NCI-H1436 treated with DMSO at 0.1 percent for 48 hours (cell line): Measurements from ENCODE around the gene ZC3H18.

ENCODE experiments used
- DNase-seq: peaks from one replicate; lab custom pipeline; 2025; lab: John Stamatoyannopoulos, UW

Gene ZC3H18

DNA sequence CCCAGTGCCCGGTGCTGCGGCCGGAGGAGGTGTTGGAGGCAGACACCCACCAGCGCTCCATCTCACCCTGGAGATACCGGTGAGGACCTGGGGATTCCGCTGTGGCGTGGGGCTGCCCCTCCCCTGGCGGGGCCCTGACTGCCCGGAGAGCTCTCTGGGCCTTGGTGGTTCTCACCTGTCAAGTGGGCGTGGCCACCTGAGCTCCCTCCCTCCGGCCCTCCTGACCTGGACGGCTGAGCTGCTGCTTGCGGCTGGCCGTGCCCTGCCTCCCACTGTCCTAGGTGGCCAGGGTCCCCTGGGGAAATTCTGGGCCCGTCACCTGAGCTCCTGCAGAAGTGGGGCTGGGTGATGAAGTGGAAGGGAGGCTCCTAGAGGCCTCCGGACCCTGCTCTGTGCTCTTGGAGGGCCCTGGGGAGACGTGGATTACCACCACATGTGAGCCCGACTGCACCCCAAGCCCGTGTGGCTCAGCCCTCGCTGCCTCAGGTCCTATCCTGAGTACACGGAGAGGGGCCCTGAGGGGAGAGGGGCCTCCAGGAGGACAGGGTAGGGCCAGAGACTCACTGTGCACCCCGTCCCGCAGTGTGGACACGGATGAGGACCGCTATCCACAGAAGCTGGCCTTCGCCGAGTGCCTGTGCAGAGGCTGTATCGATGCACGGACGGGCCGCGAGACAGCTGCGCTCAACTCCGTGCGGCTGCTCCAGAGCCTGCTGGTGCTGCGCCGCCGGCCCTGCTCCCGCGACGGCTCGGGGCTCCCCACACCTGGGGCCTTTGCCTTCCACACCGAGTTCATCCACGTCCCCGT is 69.2 kb downstream of the ZC3H18 start:
- DNase-seq = no peak

DNA sequence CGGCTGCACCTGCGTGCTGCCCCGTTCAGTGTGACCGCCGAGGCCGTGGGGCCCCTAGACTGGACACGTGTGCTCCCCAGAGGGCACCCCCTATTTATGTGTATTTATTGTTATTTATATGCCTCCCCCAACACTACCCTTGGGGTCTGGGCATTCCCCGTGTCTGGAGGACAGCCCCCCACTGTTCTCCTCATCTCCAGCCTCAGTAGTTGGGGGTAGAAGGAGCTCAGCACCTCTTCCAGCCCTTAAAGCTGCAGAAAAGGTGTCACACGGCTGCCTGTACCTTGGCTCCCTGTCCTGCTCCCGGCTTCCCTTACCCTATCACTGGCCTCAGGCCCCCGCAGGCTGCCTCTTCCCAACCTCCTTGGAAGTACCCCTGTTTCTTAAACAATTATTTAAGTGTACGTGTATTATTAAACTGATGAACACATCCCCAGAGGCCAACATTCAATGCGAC is 69.9 kb downstream of the ZC3H18 start:
- no peak for DNase-seq

DNA sequence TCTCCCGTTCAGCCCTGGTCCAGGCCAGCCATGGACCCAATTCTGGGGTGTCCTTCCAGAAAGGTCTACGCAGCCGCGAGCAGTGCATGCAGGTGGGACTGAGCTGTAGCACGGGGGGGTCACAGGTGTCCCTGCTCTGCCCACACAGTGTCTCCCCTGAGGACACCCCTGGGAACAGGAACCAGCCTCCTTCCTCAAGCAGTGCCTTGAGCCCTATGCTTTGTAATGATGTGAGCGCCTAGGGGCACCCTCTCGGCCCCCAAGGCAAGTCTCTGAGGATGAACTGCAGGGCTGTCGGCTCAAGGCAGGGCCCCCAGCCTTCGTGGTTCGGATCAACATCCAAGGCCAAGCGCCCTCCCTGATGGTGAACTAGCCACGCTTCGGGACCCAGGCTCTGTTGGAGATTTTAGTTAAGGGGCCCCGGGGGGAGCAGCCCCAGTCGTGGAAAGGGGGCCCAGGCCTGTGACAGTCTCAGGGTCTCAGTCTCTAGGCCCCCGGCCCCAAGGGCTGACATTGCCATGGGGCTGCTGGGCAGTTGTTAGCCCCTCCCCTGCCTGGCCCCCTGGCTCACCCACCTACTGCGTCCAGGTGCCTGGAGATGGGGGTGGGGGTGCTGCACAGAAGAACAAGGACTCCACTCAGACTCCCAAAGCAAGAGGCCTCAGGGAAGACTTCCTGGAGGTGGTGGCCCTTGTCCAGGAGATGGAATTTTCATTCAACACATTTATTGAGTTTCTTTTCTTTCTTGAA is 70.5 kb downstream of the ZC3H18 start:
- DNase-seq = no peak

DNA sequence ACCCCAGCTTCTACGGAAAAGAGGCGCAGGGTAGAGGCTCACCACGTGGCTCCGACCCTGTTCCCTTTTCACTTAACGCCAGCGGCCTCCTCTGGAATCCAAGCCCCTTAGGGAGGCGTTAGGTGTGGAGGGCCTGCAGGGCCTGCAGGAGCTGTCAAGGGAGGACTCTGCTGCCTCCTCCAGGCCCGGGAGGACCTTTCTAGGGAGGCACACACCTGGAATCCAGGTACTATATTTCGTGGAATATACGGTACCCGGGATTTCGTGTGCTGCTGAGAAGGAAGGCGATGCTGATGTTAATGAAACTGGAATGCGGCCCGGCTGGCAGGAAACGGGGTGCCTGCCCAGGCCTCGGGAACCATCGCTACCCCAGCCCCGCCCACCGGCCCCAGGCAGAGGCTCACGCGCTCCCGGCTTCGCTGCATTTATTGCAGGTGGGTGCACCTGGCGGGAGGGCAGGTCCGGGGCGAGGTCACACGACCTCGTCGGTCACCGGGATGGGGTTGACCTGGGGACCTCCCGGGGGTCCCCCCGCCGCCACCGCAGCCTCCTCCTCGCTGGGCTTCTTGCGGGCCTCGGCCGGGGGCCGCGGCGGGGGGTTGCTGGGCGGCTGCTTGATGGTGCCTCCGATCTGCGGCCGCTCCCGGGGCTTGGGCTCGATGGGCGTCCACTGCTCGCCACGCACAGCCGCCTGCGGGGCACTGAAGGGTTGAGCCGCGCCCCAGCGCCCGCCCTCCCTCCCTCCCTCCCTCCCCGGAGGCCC is 72.9 kb downstream of the ZC3H18 start:
- no peak for DNase-seq

DNA sequence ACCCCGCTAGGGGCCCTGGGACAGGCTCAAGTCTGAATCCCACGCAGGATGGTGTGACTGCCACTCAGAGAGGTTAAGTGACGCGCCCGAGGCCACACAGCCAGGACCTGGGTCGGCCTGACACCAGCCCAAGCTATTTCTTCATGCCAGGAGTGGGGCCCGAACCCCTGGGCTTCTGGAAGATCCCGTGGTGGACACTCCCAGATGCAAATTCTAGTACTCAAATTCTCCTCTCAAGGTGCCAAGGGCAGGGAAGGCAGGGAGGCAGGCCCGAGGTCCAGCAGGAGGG is 73.4 kb downstream of the ZC3H18 start:
- DNase-seq = no peak

DNA sequence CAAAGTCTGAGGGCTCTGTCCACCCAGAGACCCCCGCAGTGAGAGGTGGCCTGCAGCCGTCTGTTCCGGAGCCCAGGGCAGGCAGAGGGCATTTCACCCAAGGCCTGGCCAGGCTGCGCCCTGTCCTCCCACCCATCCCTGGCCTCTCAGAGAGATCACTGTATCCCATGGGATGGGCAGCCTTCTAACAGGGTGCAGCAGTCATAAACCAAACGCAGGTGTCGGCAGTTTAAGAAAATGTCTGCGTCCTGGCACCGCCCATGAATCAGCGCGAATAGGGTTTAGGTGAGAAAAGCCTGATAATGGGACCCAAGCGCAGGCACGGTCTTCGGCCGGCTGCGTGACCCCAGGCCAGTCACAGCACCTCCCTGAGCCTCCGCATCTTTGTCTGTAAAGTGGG is 75.3 kb downstream of the ZC3H18 start:
- DNase-seq = no peak

DNA sequence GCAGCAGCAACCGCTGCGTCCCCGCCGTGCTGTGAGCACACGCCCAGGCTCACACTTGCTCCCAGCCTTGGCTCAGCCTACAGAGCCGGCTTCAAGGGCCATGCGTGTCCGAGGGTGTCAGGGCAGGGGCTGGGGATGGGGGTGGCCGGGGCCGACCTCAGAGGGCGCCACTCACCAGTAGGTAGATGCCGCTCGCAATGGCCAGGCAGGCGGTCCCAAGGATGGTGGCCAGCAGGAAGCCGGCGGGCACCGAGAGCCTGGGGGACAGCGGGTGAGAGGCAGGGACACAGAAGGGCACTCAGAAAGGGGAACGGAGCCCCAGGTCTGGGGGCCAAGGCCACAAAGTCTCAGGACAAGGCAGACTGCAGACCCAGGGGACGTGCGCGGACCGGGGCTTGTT is 75.7 kb downstream of the ZC3H18 start:
- DNase-seq = no peak

DNA sequence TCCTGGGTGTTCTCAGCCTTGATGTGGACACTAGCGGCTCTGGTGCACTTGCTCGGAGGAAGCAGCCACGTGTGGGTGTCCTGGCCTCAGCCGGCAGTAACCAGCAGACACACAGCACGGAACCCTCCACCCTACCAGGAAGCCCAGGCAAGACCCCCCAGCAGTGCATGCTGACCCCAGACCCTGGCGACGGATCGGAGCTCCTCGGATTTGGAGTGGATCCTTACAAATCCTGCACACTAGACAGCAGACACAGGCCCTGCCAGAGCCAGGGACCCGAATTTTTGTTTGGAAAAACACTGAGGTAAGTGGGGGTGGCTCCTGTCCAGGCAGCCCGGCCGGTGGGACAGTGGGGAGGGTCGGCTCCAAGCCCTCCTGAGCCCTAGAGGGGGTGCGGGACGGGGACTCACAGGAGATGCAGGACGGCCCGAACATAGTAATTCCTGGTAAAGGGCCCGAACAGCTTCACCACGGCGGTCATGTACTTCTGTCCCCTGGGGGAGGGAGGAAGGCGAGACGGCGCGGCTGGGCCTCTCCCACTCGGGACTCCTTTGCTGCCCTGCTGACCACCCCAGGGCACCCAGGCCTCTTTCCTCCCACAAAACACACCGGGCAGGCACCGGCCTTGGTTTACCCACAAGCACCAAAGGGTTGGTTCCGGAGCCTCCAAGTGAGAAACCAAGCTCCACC is 76.3 kb downstream of the ZC3H18 start:
- DNase-seq = no peak

DNA sequence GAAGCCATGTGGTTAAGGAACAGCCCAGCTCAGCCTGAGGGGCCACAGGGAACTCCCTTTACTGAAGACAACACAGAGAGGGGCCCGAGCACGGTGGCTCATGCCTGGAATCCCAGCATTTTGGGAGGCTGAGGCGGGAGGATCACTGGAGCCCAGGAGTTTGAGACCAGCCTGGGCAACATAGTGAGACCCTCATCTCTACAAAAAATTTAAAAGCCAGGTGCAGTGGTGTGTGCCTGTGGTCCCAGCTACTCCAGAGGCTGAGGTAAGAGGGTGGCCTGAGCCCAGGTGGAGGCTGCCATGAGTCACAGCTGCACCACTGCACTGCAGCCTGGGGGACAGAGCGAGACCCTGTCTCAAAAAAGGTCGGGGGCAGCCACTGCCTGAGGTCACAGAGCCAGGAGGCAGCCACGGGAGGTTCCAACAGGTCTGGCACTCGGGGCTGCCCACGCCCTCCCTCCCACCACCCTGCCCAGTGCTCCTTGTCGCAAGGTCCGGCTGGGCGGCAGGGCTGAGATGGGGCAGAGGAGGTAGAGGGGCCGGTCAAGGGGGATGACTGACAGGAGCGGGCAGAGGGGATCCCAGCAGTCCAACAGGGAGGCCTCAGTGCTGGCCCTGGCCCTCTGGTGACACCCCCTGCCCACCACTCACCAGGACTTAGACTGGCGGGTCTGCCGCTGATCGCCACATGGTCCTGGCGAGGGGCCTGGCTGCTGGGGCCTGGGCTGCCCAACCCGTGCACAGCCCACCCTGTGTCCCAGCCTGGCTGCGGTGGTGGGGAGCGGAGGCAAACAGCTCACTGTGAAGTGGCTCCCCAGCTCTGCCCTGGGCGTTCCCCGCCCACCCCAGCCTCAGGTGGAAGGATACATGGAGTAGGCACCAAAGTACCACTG is 77.2 kb downstream of the ZC3H18 start:
- no peak for DNase-seq

DNA sequence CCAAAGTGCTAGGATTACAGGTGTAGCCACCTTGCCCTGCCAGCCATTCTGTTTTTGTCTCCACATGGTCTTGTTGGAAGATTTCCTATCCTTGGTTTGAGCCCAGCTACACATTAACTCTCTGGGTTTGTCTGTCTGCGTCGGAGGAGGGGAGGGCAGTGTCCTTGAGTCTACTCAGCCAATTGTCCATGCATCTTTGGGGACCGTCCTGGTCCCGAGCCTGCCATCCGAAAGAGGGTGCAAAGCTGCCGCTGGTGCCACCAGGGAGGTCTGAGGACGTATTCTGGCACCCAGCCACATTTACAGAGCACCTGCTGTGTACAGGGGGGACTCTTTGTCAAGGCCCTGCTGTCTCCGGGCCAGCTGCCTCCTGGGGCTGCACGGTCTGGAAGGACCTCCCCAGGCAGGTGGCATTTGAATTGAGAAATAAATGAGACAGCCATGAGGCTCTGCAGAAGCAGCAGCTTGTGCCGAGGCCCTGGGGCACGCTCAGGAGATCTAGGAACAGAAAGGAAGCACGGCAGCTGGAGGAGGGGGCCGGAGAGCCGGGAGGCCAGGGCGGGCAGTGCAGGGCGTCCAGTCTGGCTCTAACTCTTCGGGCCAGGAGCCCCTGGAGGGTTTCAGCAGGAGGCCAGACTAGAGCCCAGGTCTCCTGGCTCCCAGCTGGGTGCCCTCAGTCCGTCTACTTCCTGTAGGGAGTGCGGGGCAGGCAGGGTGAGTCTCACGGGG is 79.2 kb downstream of the ZC3H18 start:
- peak; percentile 54 for DNase-seq

DNA sequence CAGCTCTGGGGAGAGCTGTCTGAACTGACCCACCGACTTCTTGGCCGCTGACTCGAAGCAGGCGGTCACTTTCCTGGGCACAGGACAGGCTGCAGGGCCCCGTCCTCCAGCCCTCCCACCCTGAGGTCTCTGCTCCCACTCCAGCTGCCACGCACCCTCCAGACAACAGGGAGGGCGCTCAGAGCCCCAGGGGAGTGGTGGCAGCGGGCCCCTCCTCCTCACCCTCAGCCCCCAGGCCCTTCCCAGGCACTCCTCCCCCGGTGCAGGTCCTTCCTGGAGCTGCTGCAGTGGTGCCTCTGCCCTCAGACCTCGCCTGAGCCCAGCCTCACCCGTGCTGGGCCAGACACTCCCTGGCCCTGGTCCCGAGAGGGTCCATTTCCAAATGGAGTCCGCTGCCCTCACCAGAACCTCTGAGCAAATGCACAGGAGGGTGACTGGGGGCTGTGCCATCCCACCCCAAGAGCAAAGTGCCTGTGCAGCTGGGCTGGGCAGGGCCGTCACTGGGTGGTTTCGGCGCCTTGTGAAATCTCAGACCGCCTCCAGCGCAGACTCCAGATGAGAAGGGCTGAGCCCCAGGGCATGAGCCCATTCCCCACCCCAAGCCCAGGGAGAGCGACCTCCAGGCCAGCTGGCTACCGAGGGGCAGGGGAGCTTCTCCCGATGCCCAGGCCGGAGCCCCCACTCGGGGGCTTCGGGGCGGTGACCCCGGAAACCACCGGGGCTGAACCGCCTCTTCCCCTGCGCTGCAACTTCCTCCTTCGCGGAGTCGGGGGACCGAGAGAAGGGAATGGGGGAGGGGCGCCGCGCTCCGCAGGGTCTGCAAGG is 79.9 kb downstream of the ZC3H18 start:
- DNase-seq = no peak

DNA sequence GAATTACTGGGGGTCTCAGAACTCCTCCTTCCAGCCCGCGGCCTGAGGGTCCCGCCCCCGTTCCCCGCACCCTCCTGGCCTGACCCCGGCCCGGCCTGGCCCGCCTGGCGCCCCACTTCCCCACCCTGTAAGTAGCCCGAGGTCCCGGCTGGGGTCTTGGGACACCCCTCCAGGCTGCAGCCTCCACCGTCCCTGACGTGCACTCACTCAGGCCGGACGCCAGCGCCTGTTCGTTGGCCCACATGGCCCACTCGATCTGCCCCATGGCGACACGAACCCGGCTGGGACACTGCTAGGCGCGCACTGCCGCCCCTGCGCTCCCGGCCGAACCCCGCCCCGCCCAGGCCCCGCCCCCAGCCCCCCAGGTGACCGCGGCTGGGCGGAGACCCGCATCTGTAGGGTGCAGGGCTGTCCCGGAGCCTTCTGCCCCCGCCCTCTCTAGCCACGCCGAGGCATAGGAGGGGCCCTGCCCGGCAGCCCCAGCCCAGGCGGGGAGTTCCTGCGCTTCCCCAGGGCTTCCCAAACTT is 80.6 kb downstream of the ZC3H18 start, which contains the start of gene CYBA:
TSS of gene CYBA (minus strand) at position 305 of the 527 bp plus-strand sequence. CDS start at position 265, 40 bp downstream.
- no peak for DNase-seq

DNA sequence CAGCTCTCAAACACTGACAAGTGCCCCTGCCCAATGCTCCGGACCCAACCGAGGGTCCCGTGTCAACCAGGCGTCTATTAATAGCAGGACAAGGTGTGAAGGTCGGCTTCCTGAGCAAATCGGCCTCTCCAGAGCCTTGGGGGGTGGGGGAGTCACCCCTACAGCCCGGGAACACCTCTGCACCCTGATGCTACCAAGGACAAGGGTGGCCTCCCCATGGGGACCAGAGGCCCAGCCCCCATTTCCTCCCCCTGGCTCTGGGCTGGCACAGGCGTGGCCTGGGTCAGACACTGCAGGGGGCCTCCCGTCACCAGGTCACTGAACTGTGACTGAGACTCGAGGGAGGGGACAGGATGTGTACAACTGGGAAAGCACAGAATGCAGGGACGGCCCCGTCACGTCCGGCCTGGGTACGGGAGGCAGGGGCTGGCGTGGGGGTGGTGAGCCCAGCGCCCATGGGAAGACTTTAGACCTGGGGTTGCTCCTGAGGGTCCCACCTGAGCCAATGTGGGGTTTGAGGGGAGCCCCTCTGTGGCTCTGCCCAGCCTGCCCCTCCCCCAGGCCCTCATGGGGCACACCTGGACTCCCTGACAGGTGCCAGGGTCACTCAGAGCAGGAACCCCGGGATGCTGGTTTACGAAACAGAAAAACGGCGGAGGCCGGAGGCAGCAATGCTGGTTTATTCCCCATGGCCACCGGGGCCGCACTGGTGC is 81.2 kb downstream of the ZC3H18 start:
- DNase-seq = no peak

DNA sequence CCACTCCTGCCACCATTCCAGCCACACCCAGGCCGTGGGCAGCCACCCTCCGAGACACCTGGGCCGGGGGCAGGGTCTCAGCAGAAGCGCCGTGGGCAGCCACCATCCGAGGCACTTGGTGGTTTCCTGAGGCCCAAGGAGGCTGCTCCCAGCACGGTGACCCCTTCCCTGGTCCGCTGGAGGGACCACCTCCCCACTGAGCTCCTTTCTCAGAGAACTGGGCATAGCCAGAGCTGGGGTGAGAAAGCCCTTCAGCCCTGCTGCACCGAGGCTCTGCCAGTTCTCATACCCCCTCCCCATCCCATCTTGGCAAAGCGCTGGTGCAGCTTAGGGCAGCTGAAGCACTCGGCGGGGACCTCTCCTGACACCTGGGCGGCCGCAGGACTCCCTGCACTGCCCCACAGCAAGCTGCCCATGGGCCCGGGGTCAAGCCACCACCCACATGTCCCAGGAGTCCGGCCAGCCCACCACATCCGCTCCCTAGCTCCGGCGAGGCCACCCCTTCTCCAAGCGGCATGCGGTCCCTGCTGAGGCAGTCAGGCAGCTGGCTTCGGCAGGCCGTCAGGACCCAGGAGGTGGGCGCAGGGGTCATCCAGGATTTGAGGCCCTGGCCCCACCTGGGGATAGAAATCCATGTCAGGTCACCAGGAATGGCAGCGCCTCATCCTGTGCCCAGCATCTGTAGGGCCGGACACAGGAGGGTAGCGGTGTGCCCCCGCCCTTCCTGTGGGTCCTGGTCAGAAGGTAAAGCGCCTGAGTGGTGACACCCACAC is 82.0 kb downstream of the ZC3H18 start:
- no peak for DNase-seq

DNA sequence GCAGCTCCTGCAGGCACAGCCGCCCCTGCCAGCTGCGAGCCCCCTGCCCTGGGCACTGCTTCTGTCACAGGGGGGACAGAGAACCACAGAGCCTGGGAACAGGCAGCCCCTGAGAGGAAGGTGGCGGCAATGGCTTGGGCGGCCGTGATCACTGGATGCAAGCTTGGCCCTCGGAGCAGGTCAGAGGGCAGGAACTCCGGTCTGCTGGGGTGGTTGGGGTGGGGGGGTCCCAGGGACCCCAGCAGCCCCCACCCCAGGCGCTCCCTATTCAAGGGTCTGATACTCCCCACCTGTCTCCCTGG is 82.5 kb downstream of the ZC3H18 start:
- no peak for DNase-seq

DNA sequence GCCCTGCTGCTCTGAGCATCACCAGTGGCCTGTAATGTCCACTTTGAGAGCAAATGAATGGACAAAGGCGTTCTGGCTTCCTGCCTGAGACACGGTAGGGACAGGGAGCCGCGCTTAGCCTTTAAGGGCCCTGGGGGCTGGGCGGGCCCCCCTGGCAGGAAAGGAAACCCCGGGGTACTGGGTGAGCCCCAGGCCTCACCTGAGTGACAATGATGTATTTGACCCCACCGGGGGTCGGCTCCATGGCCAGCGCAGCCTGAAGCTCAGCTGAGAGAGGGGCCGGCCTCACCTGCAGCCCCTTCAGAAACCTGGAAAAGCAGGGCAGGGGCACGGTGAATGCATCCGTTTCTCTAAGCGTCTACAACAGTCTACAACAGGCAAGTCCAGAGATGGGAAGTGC is 82.9 kb downstream of the ZC3H18 start:
- DNase-seq = no peak

DNA sequence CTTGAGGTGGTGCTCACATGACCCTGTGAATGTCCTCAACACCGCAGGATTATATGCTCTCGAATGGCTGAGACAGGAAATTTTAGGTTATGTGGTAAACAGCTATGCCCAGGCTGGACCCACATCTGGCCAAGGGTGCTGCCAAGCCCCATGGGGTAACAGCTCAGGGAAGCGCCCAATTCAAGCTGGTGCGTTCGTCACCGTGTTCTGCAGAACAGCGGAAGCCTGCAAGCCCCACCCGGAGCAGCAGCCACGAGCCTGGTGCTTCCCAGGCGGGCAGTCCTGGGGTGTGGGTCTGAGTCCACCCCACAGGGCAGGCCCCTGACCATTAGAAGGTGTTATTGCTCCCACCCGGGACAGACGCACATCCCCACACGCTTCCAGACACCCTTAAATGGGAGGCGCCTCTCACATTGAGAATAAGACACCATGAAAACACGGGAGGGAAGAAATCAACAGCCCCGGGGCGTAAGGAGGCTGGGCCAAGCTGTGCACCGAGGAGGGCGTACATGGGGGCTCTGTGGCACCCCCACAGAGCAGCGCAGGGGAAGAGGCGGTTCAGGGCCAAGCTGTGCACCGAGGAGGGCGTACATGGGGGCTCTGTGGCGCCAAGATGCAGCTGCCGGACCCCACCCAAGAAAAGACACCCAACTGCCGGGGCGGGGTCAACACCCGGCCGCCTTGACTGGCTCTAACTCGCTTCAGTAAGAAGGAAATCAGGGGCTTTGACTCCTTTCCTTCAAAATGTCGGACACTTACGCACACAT is 83.6 kb downstream of the ZC3H18 start:
- no peak for DNase-seq
